Uterus (tissue), 2 donors: ENCODE measurements around the gene ACOXL.

Experiments
- POLR2A ChIP-seq, 2 donors: fragments of 450-650 bp; IDR thresholded peaks; one replicate each; pipeline ENCODE4 v1.6.1; 2016; ENCODE audit warnings: antibody characterized with exemption in 2 of 2, mild to moderate bottlenecking in 1 of 2, moderate library complexity in 1 of 2
- TF ChIP-seq, protein P1 (sequence below), 4 experiments: fragments of 200-600 bp in 2 of 4; fragments of 450-650 bp in 2 of 4; sonication (generic) in 2 of 4; IDR thresholded peaks; one replicate each; pipeline ENCODE4 v1.5.1; 2016 to 2019; ENCODE audit warnings: antibody characterized with exemption in 4 of 4, mild to moderate bottlenecking in 2 of 4, moderate library complexity in 1 of 4

DNA sequence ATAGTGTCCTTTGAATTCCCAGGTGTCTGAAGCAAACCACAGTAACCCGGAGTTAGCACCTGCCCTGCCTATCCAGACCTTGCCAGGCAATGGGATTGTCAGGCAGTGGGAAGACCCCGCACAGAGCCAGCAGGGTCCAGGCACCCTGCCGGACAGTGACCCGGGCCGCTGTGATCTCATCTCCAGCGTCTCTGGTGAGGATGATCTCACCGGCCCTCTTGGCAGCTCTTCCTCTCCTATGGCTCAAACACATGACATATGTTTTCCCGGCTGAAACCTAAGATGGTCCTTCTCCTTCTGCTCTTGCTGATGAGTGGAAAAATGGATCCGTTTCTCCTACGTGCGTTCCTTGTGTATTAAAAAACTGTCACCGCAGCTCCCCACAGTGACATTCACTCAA is 75.1 kb downstream of the ACOXL start:
- no peak for TF ChIP-seq POLR2A (IDR thresholded peaks at IDR 0.05)
- TF ChIP-seq, protein P1, sequence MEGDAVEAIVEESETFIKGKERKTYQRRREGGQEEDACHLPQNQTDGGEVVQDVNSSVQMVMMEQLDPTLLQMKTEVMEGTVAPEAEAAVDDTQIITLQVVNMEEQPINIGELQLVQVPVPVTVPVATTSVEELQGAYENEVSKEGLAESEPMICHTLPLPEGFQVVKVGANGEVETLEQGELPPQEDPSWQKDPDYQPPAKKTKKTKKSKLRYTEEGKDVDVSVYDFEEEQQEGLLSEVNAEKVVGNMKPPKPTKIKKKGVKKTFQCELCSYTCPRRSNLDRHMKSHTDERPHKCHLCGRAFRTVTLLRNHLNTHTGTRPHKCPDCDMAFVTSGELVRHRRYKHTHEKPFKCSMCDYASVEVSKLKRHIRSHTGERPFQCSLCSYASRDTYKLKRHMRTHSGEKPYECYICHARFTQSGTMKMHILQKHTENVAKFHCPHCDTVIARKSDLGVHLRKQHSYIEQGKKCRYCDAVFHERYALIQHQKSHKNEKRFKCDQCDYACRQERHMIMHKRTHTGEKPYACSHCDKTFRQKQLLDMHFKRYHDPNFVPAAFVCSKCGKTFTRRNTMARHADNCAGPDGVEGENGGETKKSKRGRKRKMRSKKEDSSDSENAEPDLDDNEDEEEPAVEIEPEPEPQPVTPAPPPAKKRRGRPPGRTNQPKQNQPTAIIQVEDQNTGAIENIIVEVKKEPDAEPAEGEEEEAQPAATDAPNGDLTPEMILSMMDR (IDR thresholded peaks at IDR 0.05), result no peak
